ENCODE results near the gene TIMM50.

- no peak for TF ChIP-seq EZH2 (IDR thresholded peaks at IDR 0.05; ENCODE audit: low read length, unreplicated experiment)
- TF ChIP-seq CTCF (conservative IDR thresholded peaks at IDR 0.05; ENCODE audit: low read depth, low read length) = no peak
Observed at GRCh38 chr19:39499932-39500331, 19.3 kb downstream of the TIMM50 start.
